SK-N-SH (cell line): ENCODE measurements around the gene LPCAT1. TPM values are rescaled to one million over a fixed set of nuclear protein-coding genes. Genes with fewer than 3 reads are reported as not detected.

Source experiments
- CTCF ChIA-PET: fragments of 300-600, 350-600 bp; formaldehyde crosslinking; extraction: SDS; loops from one replicate; lab custom pipeline; 2021; lab: Yijun Ruan, JAX
- POLR2A ChIA-PET: fragments of 350-600 bp; sonication (Branson Sonifier 250); formaldehyde crosslinking; extraction: SDS; loops from one replicate; lab custom pipeline; 2020; ENCODE audit warnings: antibody characterized with exemption, inconsistent platforms; lab: Yijun Ruan, JAX
- DNase-seq: peaks from one replicate; pipeline ENCODE4 v3.0.0; 2012
- H2AFZ ChIP-seq: fragments of 200-600 bp; sonication (generic); 2 replicates; pipeline ENCODE4 v1.8.1; 2016; ENCODE audit warnings: antibody characterized with exemption, mild to moderate bottlenecking, low read depth
- H3F3A ChIP-seq: fragments of 200-600 bp; sonication (generic); replicated peaks from 2 replicates; pipeline ENCODE3; 2016; ENCODE audit warnings: antibody characterized with exemption, mild to moderate bottlenecking; ENCODE audit not compliant: insufficient read depth
- H3K27ac ChIP-seq, 2 experiments: fragments of 200-500 bp in 1 of 2; fragments of 200-600 bp in 1 of 2; sonication (Bioruptor generic) in 1 of 2; sonication (generic), shearing (Covaris generic) in 1 of 2; 2 replicates each; pipeline versions ENCODE4 v1.5.1 to v1.6.1; 2014 to 2016; ENCODE audit warnings: low read depth in 2 of 2, inconsistent platforms in 1 of 2, low read length in 1 of 2, mild to moderate bottlenecking in 1 of 2, mixed read lengths in 1 of 2
- H3K27me3 ChIP-seq: fragments of 200-600 bp; sonication (generic), shearing (Covaris generic); 2 replicates; pipeline ENCODE4 v1.6.1; 2016; ENCODE audit warnings: mixed run types; ENCODE audit not compliant: insufficient read depth
- H3K36me3 ChIP-seq, 2 experiments: fragments of 200-500 bp in 1 of 2; fragments of 200-600 bp in 1 of 2; sonication (Bioruptor generic) in 1 of 2; sonication (generic) in 1 of 2; replicated peaks in 1 of 2; 2 replicates each; pipeline versions ENCODE3 to v1.5.1; 2014 to 2016; ENCODE audit warnings: low read length in 1 of 2, mild to moderate bottlenecking in 1 of 2; ENCODE audit not compliant: insufficient read depth in 2 of 2, control insufficient read depth in 1 of 2
- H3K4me1 ChIP-seq, 2 experiments: fragments of 200-500 bp in 1 of 2; fragments of 200-600 bp in 1 of 2; sonication (Bioruptor generic) in 1 of 2; sonication (generic), shearing (Covaris generic) in 1 of 2; 2 replicates each; pipeline versions ENCODE4 v1.5.1 to v1.6.1; 2014 to 2016; ENCODE audit warnings: low read depth in 1 of 2, low read length in 1 of 2, mixed run types in 1 of 2; ENCODE audit not compliant: insufficient read depth in 2 of 2, control insufficient read depth in 1 of 2
- H3K4me2 ChIP-seq: fragments of 200-600 bp; sonication (generic), shearing (Covaris generic); 2 replicates; pipeline ENCODE4 v1.6.1; 2017; ENCODE audit warnings: mixed run types
- H3K4me3 ChIP-seq, 2 experiments: fragments of 200-500 bp in 1 of 2; fragments of 200-600 bp in 1 of 2; sonication (Bioruptor generic) in 1 of 2; sonication (generic), shearing (Covaris generic) in 1 of 2; 2 replicates each; pipeline versions ENCODE4 v1.5.1 to v1.8.1; 2014 to 2016; ENCODE audit warnings: low read depth in 2 of 2, inconsistent platforms in 1 of 2, low read length in 1 of 2, mild to moderate bottlenecking in 1 of 2, mixed read lengths in 1 of 2, moderate library complexity in 1 of 2
- H3K79me2 ChIP-seq: fragments of 200-600 bp; sonication (generic); 2 replicates; pipeline ENCODE4 v1.8.1; 2017; ENCODE audit warnings: mild to moderate bottlenecking; ENCODE audit not compliant: insufficient read depth
- H3K9ac ChIP-seq: fragments of 200-600 bp; sonication (generic); 2 replicates; pipeline ENCODE4 v1.6.1; 2017; ENCODE audit warnings: mixed run types
- H3K9me2 ChIP-seq: fragments of 200-600 bp; sonication (generic); 2 replicates; pipeline ENCODE4 v1.6.1; 2017; ENCODE audit warnings: mixed run types
- H3K9me3 ChIP-seq: fragments of 200-600 bp; sonication (generic); 2 replicates; pipeline ENCODE4 v1.6.1; 2017; ENCODE audit warnings: mixed run types, mild to moderate bottlenecking, moderate library complexity
- H4K20me1 ChIP-seq: fragments of 200-600 bp; sonication (generic); 2 replicates; pipeline ENCODE4 v1.6.1; 2017; ENCODE audit warnings: mild to moderate bottlenecking, mixed run types; ENCODE audit not compliant: insufficient read depth
- ELF1 ChIP-seq: IDR thresholded peaks from 2 replicates; pipeline ENCODE4 v1.4.0; 2012
- EZH2phosphoT487 ChIP-seq: fragments of 200-600 bp; sonication (generic); IDR thresholded peaks from 2 replicates; pipeline ENCODE4 v1.6.1; 2017; ENCODE audit warnings: low read depth, mixed run types, mild to moderate bottlenecking, antibody characterized with exemption, moderate library complexity, borderline replicate concordance
- FOSL2 ChIP-seq: IDR thresholded peaks from 2 replicates; pipeline ENCODE4 v1.4.0; 2012; ENCODE audit warnings: low read depth, mild to moderate bottlenecking, moderate library complexity, borderline replicate concordance
- FOXJ3 ChIP-seq: sonication (generic); formaldehyde crosslinking; IDR thresholded peaks from 2 replicates; pipeline ENCODE4 v1.5.1; 2020; ENCODE audit warnings: mild to moderate bottlenecking, missing genetic modification reagents
- FOXM1 ChIP-seq: IDR thresholded peaks from 2 replicates; pipeline ENCODE4 v1.4.0; 2012; ENCODE audit warnings: low read depth, mild to moderate bottlenecking
- GATA2 ChIP-seq: sonication (generic); formaldehyde crosslinking; IDR thresholded peaks from 2 replicates; pipeline ENCODE4 v1.5.0; 2020; ENCODE audit warnings: mild to moderate bottlenecking, missing genetic modification reagents
- JUND ChIP-seq: IDR thresholded peaks from 2 replicates; pipeline ENCODE4 v1.4.0; 2012
- MXI1 ChIP-seq: IDR thresholded peaks from 2 replicates; pipeline ENCODE4 v1.6.1; 2012; ENCODE audit warnings: mild to moderate bottlenecking, low read depth, low read length, improper control_type of control experiment
- NFIC ChIP-seq: IDR thresholded peaks from 2 replicates; pipeline ENCODE4 v1.4.0; 2012; ENCODE audit warnings: borderline replicate concordance
- PBX3 ChIP-seq: IDR thresholded peaks from 2 replicates; pipeline ENCODE4; 2012
- POLR2AphosphoS5 ChIP-seq: IDR thresholded peaks from 2 replicates; pipeline ENCODE4 v1.6.1; 2012; ENCODE audit warnings: low read depth, low read length
- RCOR1 ChIP-seq: fragments of 150-350 bp; IDR thresholded peaks from 2 replicates; pipeline ENCODE4 v1.6.1; 2017; ENCODE audit warnings: antibody characterized with exemption, low read length
- RFX5 ChIP-seq: IDR thresholded peaks from 2 replicates; pipeline ENCODE4 v1.6.1; 2012; ENCODE audit warnings: mild to moderate bottlenecking, improper control_type of control experiment, low read length
- RXRA ChIP-seq: IDR thresholded peaks from 2 replicates; pipeline ENCODE4 v1.4.0; 2012; ENCODE audit warnings: low read depth, mild to moderate bottlenecking, borderline replicate concordance
- SIN3A ChIP-seq: IDR thresholded peaks from 2 replicates; pipeline ENCODE4 v1.6.1; 2012; ENCODE audit warnings: low read depth, mild to moderate bottlenecking, low read length, moderate library complexity, borderline replicate concordance
- TAF1 ChIP-seq: IDR thresholded peaks from 2 replicates; pipeline ENCODE4 v1.6.1; 2012; ENCODE audit warnings: low read depth, mild to moderate bottlenecking, low read length, moderate library complexity, borderline replicate concordance
- TCF12 ChIP-seq: IDR thresholded peaks from 2 replicates; pipeline ENCODE4 v1.4.0; 2012
- TEAD4 ChIP-seq: IDR thresholded peaks from 2 replicates; pipeline ENCODE4 v1.4.0; 2012; ENCODE audit warnings: mild to moderate bottlenecking, borderline replicate concordance; ENCODE audit not compliant: insufficient read depth
- USF2 ChIP-seq: fragments of 150-350 bp; IDR thresholded peaks from 2 replicates; pipeline ENCODE4 v1.6.1; 2017; ENCODE audit warnings: antibody characterized with exemption, low read length, low read depth, borderline replicate concordance
- WGBS: methylation state at CpG from one replicate; pipeline ENCODE4 v1.1.6; 2017; ENCODE audit warnings: low lambda C conversion rate; 5-methylcytosine and 5-hydroxymethylcytosine counted together
- polyA plus RNA-seq, 3 experiments: library from polyadenylated mRNA; depleted of rRNA; stranded (reverse); fragments of >200 nt; gene quantifications; 2 replicates each; pipeline ENCODE4 v1.2.3, GENCODE V29; 2012
- TF ChIP-seq, protein P1 (sequence below): IDR thresholded peaks from 2 replicates; pipeline ENCODE4 v1.6.1; 2012; ENCODE audit warnings: mild to moderate bottlenecking, low read depth, low read length, moderate library complexity

Gene LPCAT1
- polyA plus RNA-seq, 1 of the 3 experiments (the other 2 are of a cell fraction) = 42.3 TPM

DNA sequence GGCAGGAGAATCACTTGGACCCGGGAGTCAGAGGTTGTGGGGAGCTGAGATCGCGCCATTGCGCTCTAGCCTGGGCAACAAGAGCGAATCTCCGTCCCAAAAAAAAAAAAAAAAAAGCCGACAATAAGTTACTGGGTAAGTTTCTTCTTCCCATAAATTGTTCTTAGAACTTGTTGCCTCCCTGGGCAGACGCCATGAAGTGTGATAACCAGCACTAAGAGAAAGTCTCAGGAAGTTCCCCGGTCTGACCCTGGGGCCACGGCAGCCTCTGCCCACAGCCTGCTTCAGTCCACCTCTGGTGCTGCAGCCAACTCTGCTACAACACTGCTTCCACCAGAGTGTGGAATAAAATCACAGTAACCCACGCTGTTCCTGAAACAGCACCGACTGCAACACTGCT, 19.1 kb downstream of the LPCAT1 start:
- no peak overlapping the region for H3K4me2 ChIP-seq
- no peaks in the 10 kb centered on the region for H3F3A ChIP-seq
- H3K4me1 ChIP-seq = no peaks in the 10 kb centered on the region; a peak in 1 of 4 replicates
- H2AFZ ChIP-seq = no peak overlapping the region
- no peaks in the 10 kb centered on the region for H3K9me3 ChIP-seq
- WGBS = 90% methylated on average over 12 of the region's 12 CpGs
- no peak for DNase-seq
- ChIA-PET POLR2A (no interaction called here), CTCF (no interaction called here)
- H3K9me2 ChIP-seq = no peaks in the 10 kb centered on the region
- peaks cover 0 to 7% of the 10 kb centered on the region in 2 experiments for H3K36me3 ChIP-seq
- H3K27ac ChIP-seq = no peak overlapping the region
- H3K27me3 ChIP-seq = no peaks in the 10 kb centered on the region
- H3K9ac ChIP-seq = no peak overlapping the region
- H3K79me2 ChIP-seq = peaks cover 81% of the 10 kb centered on the region
- no peak overlapping the region for H3K4me3 ChIP-seq
- TF ChIP-seq EZH2phosphoT487 (no peak), ELF1 (no peak), TAF1 (no peak), SIN3A (no peak), PBX3 (no peak), FOSL2 (no peak), FOXJ3 (CRISPR knock-in tag) (no peak), TCF12 (no peak), POLR2AphosphoS5 (no peak), JUND (no peak), GATA2 (no peak)
- TF ChIP-seq, protein P1, sequence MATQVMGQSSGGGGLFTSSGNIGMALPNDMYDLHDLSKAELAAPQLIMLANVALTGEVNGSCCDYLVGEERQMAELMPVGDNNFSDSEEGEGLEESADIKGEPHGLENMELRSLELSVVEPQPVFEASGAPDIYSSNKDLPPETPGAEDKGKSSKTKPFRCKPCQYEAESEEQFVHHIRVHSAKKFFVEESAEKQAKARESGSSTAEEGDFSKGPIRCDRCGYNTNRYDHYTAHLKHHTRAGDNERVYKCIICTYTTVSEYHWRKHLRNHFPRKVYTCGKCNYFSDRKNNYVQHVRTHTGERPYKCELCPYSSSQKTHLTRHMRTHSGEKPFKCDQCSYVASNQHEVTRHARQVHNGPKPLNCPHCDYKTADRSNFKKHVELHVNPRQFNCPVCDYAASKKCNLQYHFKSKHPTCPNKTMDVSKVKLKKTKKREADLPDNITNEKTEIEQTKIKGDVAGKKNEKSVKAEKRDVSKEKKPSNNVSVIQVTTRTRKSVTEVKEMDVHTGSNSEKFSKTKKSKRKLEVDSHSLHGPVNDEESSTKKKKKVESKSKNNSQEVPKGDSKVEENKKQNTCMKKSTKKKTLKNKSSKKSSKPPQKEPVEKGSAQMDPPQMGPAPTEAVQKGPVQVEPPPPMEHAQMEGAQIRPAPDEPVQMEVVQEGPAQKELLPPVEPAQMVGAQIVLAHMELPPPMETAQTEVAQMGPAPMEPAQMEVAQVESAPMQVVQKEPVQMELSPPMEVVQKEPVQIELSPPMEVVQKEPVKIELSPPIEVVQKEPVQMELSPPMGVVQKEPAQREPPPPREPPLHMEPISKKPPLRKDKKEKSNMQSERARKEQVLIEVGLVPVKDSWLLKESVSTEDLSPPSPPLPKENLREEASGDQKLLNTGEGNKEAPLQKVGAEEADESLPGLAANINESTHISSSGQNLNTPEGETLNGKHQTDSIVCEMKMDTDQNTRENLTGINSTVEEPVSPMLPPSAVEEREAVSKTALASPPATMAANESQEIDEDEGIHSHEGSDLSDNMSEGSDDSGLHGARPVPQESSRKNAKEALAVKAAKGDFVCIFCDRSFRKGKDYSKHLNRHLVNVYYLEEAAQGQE = no peak
- peaks cover 89% of the 10 kb centered on the region for H4K20me1 ChIP-seq

DNA sequence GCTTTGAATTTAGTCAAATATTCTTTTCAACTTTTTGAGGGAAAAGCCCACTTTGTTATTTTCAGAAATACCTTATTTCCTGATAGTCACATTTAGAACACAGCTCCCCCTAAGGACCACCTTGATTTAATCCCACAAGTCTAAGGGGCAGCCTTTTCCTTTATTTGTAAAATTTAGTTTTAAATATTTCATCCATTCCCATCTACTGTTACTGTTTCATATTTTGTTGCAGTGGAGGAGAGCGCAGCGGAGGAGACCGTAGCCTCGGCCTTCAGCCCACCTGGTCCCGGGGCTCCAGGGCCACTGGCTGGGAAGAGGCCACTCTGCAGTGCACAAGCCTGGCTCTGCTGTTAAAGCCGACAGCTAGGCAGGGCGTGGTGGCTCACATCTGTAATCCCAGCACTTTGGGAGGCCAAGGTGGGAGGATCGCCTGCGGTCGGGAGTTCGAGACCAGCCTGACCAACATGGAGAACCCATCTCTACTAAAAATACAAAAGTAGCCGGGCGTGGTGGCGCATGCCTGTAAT, 19.6 kb downstream of the LPCAT1 start:
- WGBS = 95% methylated on average over 14 of the region's 14 CpGs
- Histone ChIP-seq H3K27ac (no peak overlapping the region), H3K4me3 (no peak overlapping the region), H4K20me1 (peaks cover 89% of the 10 kb centered on the region), H2AFZ (no peak overlapping the region), H3K4me1 (no peaks in the 10 kb centered on the region; a peak in 1 of 4 replicates), H3K9ac (no peak overlapping the region), H3K36me3 (peaks cover 0 to 9% of the 10 kb centered on the region in 2 experiments), H3F3A (no peaks in the 10 kb centered on the region), H3K4me2 (no peak overlapping the region), H3K79me2 (peaks cover 79% of the 10 kb centered on the region), H3K9me3 (no peaks in the 10 kb centered on the region), H3K9me2 (no peaks in the 10 kb centered on the region), H3K27me3 (no peaks in the 10 kb centered on the region)
- no peak for DNase-seq
- ChIA-PET POLR2A (no interaction called here), CTCF (interaction anchor here (1.6 kb wide), 1 partner anchor 18 kb away, joined by 4 read pairs; no protein-coding TSS in a partner anchor)
- TF ChIP-seq MXI1 (no peak), POLR2AphosphoS5 (no peak), TEAD4 (no peak), USF2 (no peak), FOXM1 (no peak), RCOR1 (no peak), NFIC (no peak), RFX5 (no peak), TCF12 (no peak), EZH2phosphoT487 (no peak), RXRA (no peak)
